ENCODE results near the gene ARHGEF12. TPM values are rescaled to one million over a fixed set of nuclear protein-coding genes. Genes with fewer than 3 reads are reported as not detected.
A peak's percentile ranks its signal among the peaks of the same experiment; 100 is the strongest.

The ARHGEF12 gene
- total RNA-seq, 1 donor from 2014 or later = 59.5 TPM

GRCh38 chr11:120510406-120511115 is 174.3 kb downstream of the ARHGEF12 start:
- H3K9ac ChIP-seq (ENCODE audit: low read depth in 1 of 3, low read length in 3 of 3) = no peak overlapping the region
- no peaks in the 10 kb centered on the region for H3K9me3 ChIP-seq (ENCODE audit: control insufficient read depth in 3 of 3, low read length in 3 of 3)
- H3K4me3 ChIP-seq (ENCODE audit: low read length in 3 of 3) = no peak overlapping the region
- peaks cover 31 to 46% (median 42%) of the 10 kb centered on the region in 3 donors for H3K27me3 ChIP-seq (ENCODE audit: control insufficient read depth in 3 of 3, insufficient read depth in 3 of 3, low read length in 3 of 3)
- H3K27ac ChIP-seq (ENCODE audit: low read depth, low read length) = no peak overlapping the region
- H3K36me3 ChIP-seq (ENCODE audit: control insufficient read depth in 3 of 3, insufficient read depth in 3 of 3, low read length in 3 of 3) = no peaks in the 10 kb centered on the region
- H3K4me1 ChIP-seq (ENCODE audit: control insufficient read depth in 3 of 3, insufficient read depth in 3 of 3, low read length in 3 of 3) = no peaks in the 10 kb centered on the region

- Histone ChIP-seq H3K4me3 (ENCODE audit: low read length in 3 of 3) (peak within 1 kb of the TSS in 1 of 3 donors; percentile 52), H3K27ac (ENCODE audit: low read depth, low read length) (no peak within 1 kb of the TSS), H3K36me3 (ENCODE audit: control insufficient read depth in 3 of 3, insufficient read depth in 3 of 3, low read length in 3 of 3) (no peaks in the 10 kb centered on the region), H3K4me1 (ENCODE audit: control insufficient read depth in 3 of 3, insufficient read depth in 3 of 3, low read length in 3 of 3) (no peaks in the 10 kb centered on the region), H3K9me3 (ENCODE audit: control insufficient read depth in 3 of 3, low read length in 3 of 3) (no peaks in the 10 kb centered on the region), H3K27me3 (ENCODE audit: control insufficient read depth in 3 of 3, insufficient read depth in 3 of 3, low read length in 3 of 3) (peaks cover 31 to 43% (median 42%) of the 10 kb centered on the region in 3 donors), H3K9ac (ENCODE audit: low read depth in 1 of 3, low read length in 3 of 3) (no peak within 1 kb of the TSS)
Measured at GRCh38 chr11:120511116-120511819, 175.1 kb downstream of the ARHGEF12 start, which contains the start of gene GRIK4. Gene GRIK4 (plus strand): TSS chr11:120511748. CDS start chr11:120660319, 148,571 bp downstream.

- no peak overlapping the region for H3K27ac ChIP-seq (ENCODE audit: low read depth, low read length)
- no peak overlapping the region for H3K9ac ChIP-seq (ENCODE audit: low read depth in 1 of 3, low read length in 3 of 3)
- no peaks in the 10 kb centered on the region for H3K9me3 ChIP-seq (ENCODE audit: control insufficient read depth in 3 of 3, low read length in 3 of 3)
- H3K36me3 ChIP-seq (ENCODE audit: control insufficient read depth in 3 of 3, insufficient read depth in 3 of 3, low read length in 3 of 3) = no peaks in the 10 kb centered on the region
- no peak overlapping the region for H3K4me3 ChIP-seq (ENCODE audit: low read length in 3 of 3)
- H3K27me3 ChIP-seq (ENCODE audit: control insufficient read depth in 3 of 3, insufficient read depth in 3 of 3, low read length in 3 of 3) = peaks cover 29 to 42% (median 38%) of the 10 kb centered on the region in 3 donors
- H3K4me1 ChIP-seq (ENCODE audit: control insufficient read depth in 3 of 3, insufficient read depth in 3 of 3, low read length in 3 of 3) = no peaks in the 10 kb centered on the region
Measured at GRCh38 chr11:120511820-120512738, 175.9 kb downstream of the ARHGEF12 start.

- H3K4me3 ChIP-seq (ENCODE audit: low read length in 3 of 3) = no peak overlapping the region
Measured at GRCh38 chr11:120512739-120513435, 176.7 kb downstream of the ARHGEF12 start.

GRCh38 chr11:120513436-120514315 is 177.5 kb downstream of the ARHGEF12 start:
- Histone ChIP-seq H3K27me3 (ENCODE audit: control insufficient read depth in 3 of 3, insufficient read depth in 3 of 3, low read length in 3 of 3) (peaks cover 35 to 46% (median 36%) of the 10 kb centered on the region in 3 donors), H3K9ac (ENCODE audit: low read depth in 1 of 3, low read length in 3 of 3) (no peak overlapping the region), H3K4me3 (ENCODE audit: low read length in 3 of 3) (no peak overlapping the region), H3K36me3 (ENCODE audit: control insufficient read depth in 3 of 3, insufficient read depth in 3 of 3, low read length in 3 of 3) (no peaks in the 10 kb centered on the region), H3K4me1 (ENCODE audit: control insufficient read depth in 3 of 3, insufficient read depth in 3 of 3, low read length in 3 of 3) (no peaks in the 10 kb centered on the region), H3K27ac (ENCODE audit: low read depth, low read length) (no peak overlapping the region), H3K9me3 (ENCODE audit: control insufficient read depth in 3 of 3, low read length in 3 of 3) (no peaks in the 10 kb centered on the region)

More at GRCh38 chr11:120512739-120513435, 176.7 kb downstream of the ARHGEF12 start:
- Histone ChIP-seq H3K9me3 (ENCODE audit: control insufficient read depth in 3 of 3, low read length in 3 of 3) (no peaks in the 10 kb centered on the region), H3K27ac (ENCODE audit: low read depth, low read length) (no peak overlapping the region), H3K9ac (ENCODE audit: low read depth in 1 of 3, low read length in 3 of 3) (no peak overlapping the region), H3K4me1 (ENCODE audit: control insufficient read depth in 3 of 3, insufficient read depth in 3 of 3, low read length in 3 of 3) (no peaks in the 10 kb centered on the region), H3K36me3 (ENCODE audit: control insufficient read depth in 3 of 3, insufficient read depth in 3 of 3, low read length in 3 of 3) (no peaks in the 10 kb centered on the region), H3K27me3 (ENCODE audit: control insufficient read depth in 3 of 3, insufficient read depth in 3 of 3, low read length in 3 of 3) (peaks cover 32 to 43% (median 38%) of the 10 kb centered on the region in 3 donors)

- Histone ChIP-seq H3K4me1 (ENCODE audit: control insufficient read depth in 3 of 3, insufficient read depth in 3 of 3, low read length in 3 of 3) (no peaks in the 10 kb centered on the region), H3K36me3 (ENCODE audit: control insufficient read depth in 3 of 3, insufficient read depth in 3 of 3, low read length in 3 of 3) (no peaks in the 10 kb centered on the region), H3K9ac (ENCODE audit: low read depth in 1 of 3, low read length in 3 of 3) (no peak overlapping the region), H3K27me3 (ENCODE audit: control insufficient read depth in 3 of 3, insufficient read depth in 3 of 3, low read length in 3 of 3) (peaks cover 29 to 46% (median 30%) of the 10 kb centered on the region in 3 donors), H3K27ac (ENCODE audit: low read depth, low read length) (no peak overlapping the region), H3K9me3 (ENCODE audit: control insufficient read depth in 3 of 3, low read length in 3 of 3) (no peaks in the 10 kb centered on the region), H3K4me3 (ENCODE audit: low read length in 3 of 3) (no peak overlapping the region)
Measured at GRCh38 chr11:120514541-120515121, 178.4 kb downstream of the ARHGEF12 start.

GRCh38 chr11:120515186-120515723 is 179.0 kb downstream of the ARHGEF12 start:
- no peak overlapping the region for H3K9ac ChIP-seq (ENCODE audit: low read depth in 1 of 3, low read length in 3 of 3)
- no peaks in the 10 kb centered on the region for H3K36me3 ChIP-seq (ENCODE audit: control insufficient read depth in 3 of 3, insufficient read depth in 3 of 3, low read length in 3 of 3)
- no peak overlapping the region for H3K4me3 ChIP-seq (ENCODE audit: low read length in 3 of 3)
- H3K27me3 ChIP-seq (ENCODE audit: control insufficient read depth in 3 of 3, insufficient read depth in 3 of 3, low read length in 3 of 3) = peaks cover 25 to 40% (median 29%) of the 10 kb centered on the region in 3 donors
- H3K4me1 ChIP-seq (ENCODE audit: control insufficient read depth in 3 of 3, insufficient read depth in 3 of 3, low read length in 3 of 3) = no peaks in the 10 kb centered on the region
- no peaks in the 10 kb centered on the region for H3K9me3 ChIP-seq (ENCODE audit: control insufficient read depth in 3 of 3, low read length in 3 of 3)
- H3K27ac ChIP-seq (ENCODE audit: low read depth, low read length) = no peak overlapping the region

- Histone ChIP-seq H3K9ac (ENCODE audit: low read depth in 1 of 3, low read length in 3 of 3) (no peak overlapping the region), H3K36me3 (ENCODE audit: control insufficient read depth in 3 of 3, insufficient read depth in 3 of 3, low read length in 3 of 3) (no peaks in the 10 kb centered on the region), H3K27ac (ENCODE audit: low read depth, low read length) (no peak overlapping the region)
Measured at GRCh38 chr11:120516461-120517389, 180.5 kb downstream of the ARHGEF12 start.

More at GRCh38 chr11:120516461-120517389, 180.5 kb downstream of the ARHGEF12 start:
- Histone ChIP-seq H3K4me1 (ENCODE audit: control insufficient read depth in 3 of 3, insufficient read depth in 3 of 3, low read length in 3 of 3) (no peaks in the 10 kb centered on the region), H3K9me3 (ENCODE audit: control insufficient read depth in 3 of 3, low read length in 3 of 3) (no peaks in the 10 kb centered on the region), H3K4me3 (ENCODE audit: low read length in 3 of 3) (no peak overlapping the region), H3K27me3 (ENCODE audit: control insufficient read depth in 3 of 3, insufficient read depth in 3 of 3, low read length in 3 of 3) (peaks cover 17 to 32% (median 22%) of the 10 kb centered on the region in 3 donors)
